C4-2B (cell line): Measurements from ENCODE around the gene NFXL1.

Source experiments
- ZFX ChIP-seq: fragments of 450-650 bp; IDR thresholded peaks from 2 replicates; pipeline ENCODE4 v1.6.1; 2017
- TF ChIP-seq, protein P1 (sequence below): fragments of 450-650 bp; conservative IDR thresholded peaks from 2 replicates; pipeline ENCODE4 v1.5.1; 2017; ENCODE audit warnings: mild to moderate bottlenecking

GRCh38 chr4:47837908-47838294, 76.5 kb downstream of the NFXL1 start, which contains the start of gene CORIN:
- TF ChIP-seq, protein P1, sequence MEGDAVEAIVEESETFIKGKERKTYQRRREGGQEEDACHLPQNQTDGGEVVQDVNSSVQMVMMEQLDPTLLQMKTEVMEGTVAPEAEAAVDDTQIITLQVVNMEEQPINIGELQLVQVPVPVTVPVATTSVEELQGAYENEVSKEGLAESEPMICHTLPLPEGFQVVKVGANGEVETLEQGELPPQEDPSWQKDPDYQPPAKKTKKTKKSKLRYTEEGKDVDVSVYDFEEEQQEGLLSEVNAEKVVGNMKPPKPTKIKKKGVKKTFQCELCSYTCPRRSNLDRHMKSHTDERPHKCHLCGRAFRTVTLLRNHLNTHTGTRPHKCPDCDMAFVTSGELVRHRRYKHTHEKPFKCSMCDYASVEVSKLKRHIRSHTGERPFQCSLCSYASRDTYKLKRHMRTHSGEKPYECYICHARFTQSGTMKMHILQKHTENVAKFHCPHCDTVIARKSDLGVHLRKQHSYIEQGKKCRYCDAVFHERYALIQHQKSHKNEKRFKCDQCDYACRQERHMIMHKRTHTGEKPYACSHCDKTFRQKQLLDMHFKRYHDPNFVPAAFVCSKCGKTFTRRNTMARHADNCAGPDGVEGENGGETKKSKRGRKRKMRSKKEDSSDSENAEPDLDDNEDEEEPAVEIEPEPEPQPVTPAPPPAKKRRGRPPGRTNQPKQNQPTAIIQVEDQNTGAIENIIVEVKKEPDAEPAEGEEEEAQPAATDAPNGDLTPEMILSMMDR: no peak
- no peak for TF ChIP-seq ZFX
